ENCODE results near the gene GPER1. TPM values are rescaled to one million over a fixed set of nuclear protein-coding genes. Genes with fewer than 3 reads are reported as not detected.

Gene GPER1
- total RNA-seq, 1 donor from 2014 or later, result 0.08 TPM

DNA sequence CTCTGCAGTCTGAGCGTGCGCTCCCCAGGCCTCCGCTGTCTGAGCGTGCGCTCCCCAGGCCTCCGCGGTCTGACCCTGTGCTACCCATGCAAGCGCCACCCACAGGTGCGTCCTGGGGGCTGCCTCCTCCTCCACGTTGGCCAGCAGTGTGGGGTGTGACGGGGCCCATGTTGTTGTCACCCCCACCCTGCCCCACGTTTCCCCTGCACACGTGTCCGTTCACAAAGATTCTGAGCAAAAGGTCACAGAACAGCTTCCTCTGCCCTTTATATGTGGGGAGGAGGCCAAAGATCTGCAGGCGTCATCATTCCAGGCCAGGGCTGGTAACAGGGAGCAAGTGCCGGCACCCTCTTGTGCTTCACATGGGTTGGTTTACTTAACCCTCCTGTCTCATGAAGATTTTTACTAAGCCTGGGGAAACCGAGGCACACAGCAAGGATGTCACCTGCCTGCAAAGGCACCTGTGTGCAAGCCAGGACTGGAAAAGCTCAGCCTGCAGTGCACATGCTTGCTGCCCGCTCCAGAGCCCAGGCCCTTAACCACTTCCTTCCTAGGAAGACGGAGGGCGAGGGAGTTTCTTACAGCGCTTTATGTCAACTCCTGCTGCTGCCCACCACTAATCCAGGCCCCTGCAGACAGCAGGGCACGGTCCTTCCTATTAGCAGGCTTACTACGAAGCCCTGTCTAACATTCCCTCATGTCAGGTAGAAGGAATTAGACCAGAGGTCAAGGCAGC, 38.7 kb upstream of the GPER1 start:
- no peak overlapping the region for H3K4me3 ChIP-seq (ENCODE audit: low read depth, low read length)
- no peaks in the 10 kb centered on the region for H3K27me3 ChIP-seq (ENCODE audit: control insufficient read depth, insufficient read depth, low read length)
- DNase-seq (ENCODE audit: low read depth), result no peak
- no peak for TF ChIP-seq CTCF (IDR thresholded peaks at IDR 0.05; ENCODE audit: insufficient read depth, low read length, poor library complexity, severe bottlenecking)
- H3K36me3 ChIP-seq (ENCODE audit: control insufficient read depth, insufficient read depth, low read length), result no peaks in the 10 kb centered on the region

- TF ChIP-seq CTCF (IDR thresholded peaks at IDR 0.05; ENCODE audit: insufficient read depth, low read length, poor library complexity, severe bottlenecking), result no peak
- DNase-seq (ENCODE audit: low read depth), result no peak
Observed at GRCh38 chr7:1049801-1050200, 38.1 kb upstream of the GPER1 start.

GRCh38 chr7:1050254-1050906, 37.5 kb upstream of the GPER1 start:
- no peak for TF ChIP-seq CTCF (IDR thresholded peaks at IDR 0.05; ENCODE audit: insufficient read depth, low read length, poor library complexity, severe bottlenecking)
- Histone ChIP-seq H3K36me3 (ENCODE audit: control insufficient read depth, insufficient read depth, low read length) (no peaks in the 10 kb centered on the region), H3K27me3 (ENCODE audit: control insufficient read depth, insufficient read depth, low read length) (peaks cover 5% of the 10 kb centered on the region), H3K4me3 (ENCODE audit: low read depth, low read length) (no peak overlapping the region)
- DNase-seq (ENCODE audit: low read depth), result no peak

More at GRCh38 chr7:1049801-1050200, 38.1 kb upstream of the GPER1 start:
- H3K27me3 ChIP-seq (ENCODE audit: control insufficient read depth, insufficient read depth, low read length), result peaks cover 4% of the 10 kb centered on the region
- no peaks in the 10 kb centered on the region for H3K36me3 ChIP-seq (ENCODE audit: control insufficient read depth, insufficient read depth, low read length)
- no peak overlapping the region for H3K4me3 ChIP-seq (ENCODE audit: low read depth, low read length)

GRCh38 chr7:1050956-1051690, 36.8 kb upstream of the GPER1 start:
- DNase-seq (ENCODE audit: low read depth), result no peak
- no peak overlapping the region for H3K4me3 ChIP-seq (ENCODE audit: low read depth, low read length)
- no peaks in the 10 kb centered on the region for H3K36me3 ChIP-seq (ENCODE audit: control insufficient read depth, insufficient read depth, low read length)
- TF ChIP-seq CTCF (IDR thresholded peaks at IDR 0.05; ENCODE audit: insufficient read depth, low read length, poor library complexity, severe bottlenecking), result no peak
- H3K27me3 ChIP-seq (ENCODE audit: control insufficient read depth, insufficient read depth, low read length), result peaks cover 5% of the 10 kb centered on the region

- H3K36me3 ChIP-seq (ENCODE audit: control insufficient read depth, insufficient read depth, low read length), result no peaks in the 10 kb centered on the region
- no peak overlapping the region for H3K4me3 ChIP-seq (ENCODE audit: low read depth, low read length)
- no peak for TF ChIP-seq CTCF (IDR thresholded peaks at IDR 0.05; ENCODE audit: insufficient read depth, low read length, poor library complexity, severe bottlenecking)
- H3K27me3 ChIP-seq (ENCODE audit: control insufficient read depth, insufficient read depth, low read length), result peaks cover 5% of the 10 kb centered on the region
- DNase-seq (ENCODE audit: low read depth), result no peak
Observed at GRCh38 chr7:1052031-1052818, 35.7 kb upstream of the GPER1 start.
